Lower lobe of right lung (tissue), 2 donors: ENCODE measurements around the gene PCDHA1. TPM values are rescaled to one million over a fixed set of nuclear protein-coding genes. Genes with fewer than 3 reads are reported as not detected.
A peak's percentile ranks its signal among the peaks of the same experiment; 100 is the strongest.

Experiments used
- ATAC-seq, 2 donors: fragments of 200-7000 bp; cut with Tn5 transposase; one replicate each; pipeline ENCODE4 v1.9.1; 2020 to 2022; ENCODE audit warnings: mild to moderate bottlenecking in 2 of 2, moderate library complexity in 2 of 2
- DNase-seq: peaks from one replicate; pipeline ENCODE4 v3.0.0-alpha.2; 2020
- H3K27ac ChIP-seq: fragments of 200-600 bp; one replicate; pipeline ENCODE4 v1.8.0; 2022
- H3K27me3 ChIP-seq: fragments of 200-600 bp; one replicate; pipeline ENCODE4 v1.8.0; 2022; ENCODE audit warnings: low read depth
- H3K36me3 ChIP-seq: fragments of 200-600 bp; one replicate; pipeline ENCODE4 v1.8.0; 2022; ENCODE audit warnings: mild to moderate bottlenecking
- H3K4me1 ChIP-seq: fragments of 200-600 bp; one replicate; pipeline ENCODE4 v1.8.0; 2022
- H3K4me3 ChIP-seq: fragments of 200-600 bp; one replicate; pipeline ENCODE4 v1.8.0; 2022; ENCODE audit warnings: mild to moderate bottlenecking
- H3K9me3 ChIP-seq: fragments of 200-600 bp; one replicate; pipeline ENCODE4 v1.8.0; 2022
- CTCF ChIP-seq: fragments of 200-600 bp; IDR thresholded peaks from one replicate; pipeline ENCODE4 v1.8.0; 2022; ENCODE audit warnings: antibody characterized with exemption, mild to moderate bottlenecking
- intact Hi-C: fragments of 100-400 bp; cut with DNase I; formaldehyde crosslinking; loops from one replicate; pipeline ENCODE4 v1.11.0; 2022
- total RNA-seq: library from RNA; stranded (reverse); fragmentation: NEBNext Ultra II Directional; extraction: Animal tissue kit (Norgen Biotek cat#: 25700); gene quantifications from one replicate; pipeline ENCODE4 v1.2.1, GENCODE V29; 2021
- donor health status: DM: no; HTN: yes; CAD: no; lungs with severe emphysema.

Gene PCDHA1
- total RNA-seq, 1 donor from 2014 or later: not detected

- ATAC-seq (no peak), DNase-seq (no peak)
- Histone ChIP-seq H3K4me3 (no peak overlapping the region), H3K9me3 (no peaks in the 10 kb centered on the region), H3K4me1 (peaks cover 15% of the 10 kb centered on the region), H3K27me3 (peaks cover 23% of the 10 kb centered on the region), H3K36me3 (no peaks in the 10 kb centered on the region), H3K27ac (no peak overlapping the region)
- intact Hi-C loops: no loop called here
- no peak for TF ChIP-seq CTCF
Observed at GRCh38 chr5:140964356-140964755, 178.4 kb downstream of the PCDHA1 start.

DNA sequence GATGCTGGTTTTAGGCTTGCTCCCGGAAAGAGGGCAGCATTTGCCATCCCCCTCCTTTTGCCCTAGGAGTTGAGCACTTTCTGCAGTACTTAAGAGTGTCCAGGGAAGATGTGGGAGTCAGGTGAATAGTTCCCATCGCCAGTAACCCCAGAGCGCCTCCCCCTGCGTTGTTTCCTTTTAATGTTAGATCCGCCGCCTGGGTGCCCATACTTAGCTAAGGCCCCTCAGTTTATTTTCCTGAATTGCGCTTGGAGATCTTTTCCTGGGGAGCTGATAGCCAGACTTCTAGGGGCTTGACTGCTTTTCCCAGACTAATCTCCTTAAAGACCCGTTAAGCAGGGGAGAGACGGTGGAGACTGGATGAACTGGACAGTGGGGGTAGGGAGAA is 180.0 kb downstream of the PCDHA1 start:
- peak overlapping the region; percentile 76 for H3K27ac ChIP-seq
- peaks cover 15% of the 10 kb centered on the region for H3K4me1 ChIP-seq
- H3K4me3 ChIP-seq: peak overlapping the region; percentile 62
- H3K36me3 ChIP-seq: no peaks in the 10 kb centered on the region
- DNase-seq (no peak), ATAC-seq (peak; percentile 12 to 32)
- H3K9me3 ChIP-seq: no peaks in the 10 kb centered on the region
- H3K27me3 ChIP-seq: peaks cover 23% of the 10 kb centered on the region
- no peak for TF ChIP-seq CTCF
- intact Hi-C loops: no loop called here

DNA sequence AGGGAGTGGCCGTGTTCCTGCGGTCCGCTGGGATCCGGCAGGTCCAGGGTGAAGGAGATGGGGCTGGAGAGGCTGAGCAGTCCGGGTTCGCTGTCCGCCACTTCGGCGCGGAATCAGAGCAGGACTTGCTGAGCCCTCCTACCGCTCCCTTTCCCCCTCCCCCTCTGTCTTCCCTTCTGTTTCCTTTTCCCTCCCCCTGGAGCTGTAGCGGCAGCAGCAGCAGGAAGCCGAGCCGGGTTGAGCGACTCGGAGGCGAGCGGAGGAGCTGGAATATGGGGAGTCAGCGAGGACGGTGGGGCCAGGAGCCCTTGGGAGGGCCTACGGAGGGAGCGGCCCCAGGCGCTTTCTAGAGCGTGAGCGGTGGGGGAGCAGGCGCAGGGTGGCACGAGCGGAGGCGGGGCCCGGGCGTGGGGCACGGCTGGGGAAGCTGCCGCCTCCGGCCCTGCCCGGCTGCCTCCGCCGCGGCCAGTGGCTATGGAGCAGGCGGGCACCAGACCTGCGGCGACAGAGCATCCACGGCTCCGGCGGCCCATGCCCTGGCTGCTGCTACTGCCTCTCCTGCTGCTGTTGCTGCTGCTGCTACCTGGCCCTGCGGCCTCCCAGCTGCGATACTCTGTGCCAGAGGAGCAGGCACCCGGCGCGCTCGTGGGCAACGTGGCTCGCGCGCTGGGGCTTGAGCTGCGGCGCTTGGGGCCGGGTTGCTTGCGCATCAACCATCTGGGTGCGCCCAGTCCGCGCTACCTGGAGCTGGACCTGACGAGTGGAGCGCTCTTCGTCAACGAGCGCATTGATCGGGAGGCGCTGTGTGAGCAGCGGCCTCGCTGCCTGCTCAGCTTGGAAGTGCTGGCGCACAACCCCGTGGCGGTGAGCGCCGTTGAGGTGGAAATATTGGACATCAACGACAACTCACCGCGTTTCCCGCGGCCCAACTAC is 180.6 kb downstream of the PCDHA1 start, which contains the start of gene PCDHAC2:
TSS of gene PCDHAC2 (plus strand) at position 184 of the 933 bp plus-strand sequence. CDS start at position 475, 291 bp downstream.
- Histone ChIP-seq H3K27me3 (peaks cover 23% of the 10 kb centered on the region), H3K4me3 (peak within 1 kb of the TSS; percentile 62), H3K4me1 (peaks cover 15% of the 10 kb centered on the region), H3K36me3 (no peaks in the 10 kb centered on the region), H3K9me3 (no peaks in the 10 kb centered on the region), H3K27ac (peak within 1 kb of the TSS; percentile 76)
- DNase-seq (peak; percentile 70), ATAC-seq (peak; percentile 91 to 95)
- TF ChIP-seq CTCF: no peak
- intact Hi-C loops: no loop called here

- H3K4me3 ChIP-seq: peak overlapping the region; percentile 62
- TF ChIP-seq CTCF: no peak
- H3K27ac ChIP-seq: peak overlapping the region; percentile 76
- peaks cover 23% of the 10 kb centered on the region for H3K27me3 ChIP-seq
- H3K36me3 ChIP-seq: no peaks in the 10 kb centered on the region
- peak; percentile 13 to 23 for ATAC-seq
- intact Hi-C loops: no loop called here
- H3K4me1 ChIP-seq: peaks cover 15% of the 10 kb centered on the region
- H3K9me3 ChIP-seq: no peaks in the 10 kb centered on the region
- no peak for DNase-seq
Observed at GRCh38 chr5:140967226-140967893, 181.4 kb downstream of the PCDHA1 start.

GRCh38 chr5:140969880-140970279 is 183.9 kb downstream of the PCDHA1 start:
- no peak for TF ChIP-seq CTCF
- no peaks in the 10 kb centered on the region for H3K9me3 ChIP-seq
- ATAC-seq: no peak
- H3K36me3 ChIP-seq: no peaks in the 10 kb centered on the region
- no peak for DNase-seq
- H3K27me3 ChIP-seq: peaks cover 23% of the 10 kb centered on the region
- intact Hi-C loops: no loop called here
- H3K4me3 ChIP-seq: no peak overlapping the region
- H3K4me1 ChIP-seq: peaks cover 15% of the 10 kb centered on the region
- no peak overlapping the region for H3K27ac ChIP-seq
